H9 (cell line): Measurements from ENCODE around the gene PAX8. TPM values are rescaled to one million over a fixed set of nuclear protein-coding genes. Genes with fewer than 3 reads are reported as not detected.

Experiments used
- DNase-seq: peaks from one replicate; pipeline ENCODE4 v3.0.0-alpha.2; 2017
- H2AFZ ChIP-seq: one replicate; pipeline ENCODE4 v1.6.1; 2013; ENCODE audit warnings: mild to moderate bottlenecking, low read length, control low read depth, moderate library complexity
- H2AK5ac ChIP-seq: 2 replicates; pipeline ENCODE4 v1.6.1; 2013; ENCODE audit warnings: low read length, control low read depth, mixed read lengths; ENCODE audit not compliant: insufficient read length
- H2BK120ac ChIP-seq: one replicate; pipeline ENCODE4 v1.6.1; 2013; ENCODE audit warnings: low read depth, mild to moderate bottlenecking, low read length, control low read depth, inconsistent platforms; ENCODE audit not compliant: poor library complexity, severe bottlenecking
- H2BK12ac ChIP-seq: 2 replicates; pipeline ENCODE4 v1.6.1; 2013; ENCODE audit warnings: low read length, control low read depth, mixed read lengths, low read depth; ENCODE audit not compliant: insufficient read length
- H2BK15ac ChIP-seq: 2 replicates; pipeline ENCODE4 v1.6.1; 2013; ENCODE audit warnings: low read depth, low read length, control low read depth
- H2BK20ac ChIP-seq: one replicate; pipeline ENCODE4 v1.6.1; 2013; ENCODE audit warnings: low read depth, mild to moderate bottlenecking, low read length, control low read depth, inconsistent platforms; ENCODE audit not compliant: poor library complexity, severe bottlenecking
- H2BK5ac ChIP-seq: 2 replicates; pipeline ENCODE4 v1.6.1; 2013; ENCODE audit warnings: low read length, control low read depth, mixed read lengths; ENCODE audit not compliant: insufficient read length
- H3K14ac ChIP-seq: 2 replicates; pipeline ENCODE4 v1.6.1; 2013; ENCODE audit warnings: low read length, control low read depth; ENCODE audit not compliant: insufficient read depth
- H3K18ac ChIP-seq: 2 replicates; pipeline ENCODE4 v1.6.1; 2013; ENCODE audit warnings: low read depth, mild to moderate bottlenecking, mixed read lengths, low read length, control low read depth; ENCODE audit not compliant: insufficient read length
- H3K23ac ChIP-seq: 2 replicates; pipeline ENCODE4 v1.6.1; 2013; ENCODE audit warnings: low read length, control low read depth, mixed read lengths, low read depth; ENCODE audit not compliant: insufficient read length
- H3K23me2 ChIP-seq: 2 replicates; pipeline ENCODE4 v1.6.1; 2013; ENCODE audit warnings: low read depth, mild to moderate bottlenecking, mixed read lengths, low read length, control low read depth; ENCODE audit not compliant: insufficient read length, poor library complexity, severe bottlenecking
- H3K27ac ChIP-seq: 2 replicates; pipeline ENCODE4 v1.5.1; 2013; ENCODE audit warnings: low read length, control low read depth, mixed read lengths, low read depth; ENCODE audit not compliant: insufficient read length
- H3K27me3 ChIP-seq: 2 replicates; pipeline ENCODE4 v1.6.1; 2013; ENCODE audit warnings: low read length, control low read depth, inconsistent platforms; ENCODE audit not compliant: insufficient read depth
- H3K4ac ChIP-seq: 2 replicates; pipeline ENCODE4 v1.6.1; 2013; ENCODE audit warnings: low read depth, mild to moderate bottlenecking, control low read depth, inconsistent platforms, low read length, moderate library complexity
- H3K4me1 ChIP-seq: 2 replicates; pipeline ENCODE4 v1.6.1; 2013; ENCODE audit warnings: low read length, control low read depth, inconsistent platforms; ENCODE audit not compliant: insufficient read depth
- H3K4me2 ChIP-seq: 2 replicates; pipeline ENCODE4 v1.6.1; 2013; ENCODE audit warnings: low read length, control low read depth, mixed read lengths; ENCODE audit not compliant: insufficient read length, insufficient read depth
- H3K56ac ChIP-seq: 2 replicates; pipeline ENCODE4 v1.6.1; 2013; ENCODE audit warnings: low read depth, mild to moderate bottlenecking, mixed read lengths, low read length, control low read depth; ENCODE audit not compliant: insufficient read length
- H3K79me1 ChIP-seq: 2 replicates; pipeline ENCODE4 v1.6.1; 2013; ENCODE audit warnings: low read depth, mild to moderate bottlenecking, moderate library complexity, low read length, control low read depth, inconsistent platforms; ENCODE audit not compliant: insufficient read depth, poor library complexity, severe bottlenecking
- H3K79me2 ChIP-seq: 2 replicates; pipeline ENCODE4 v1.6.1; 2013; ENCODE audit warnings: low read length, control low read depth, inconsistent platforms; ENCODE audit not compliant: insufficient read depth
- H3K9ac ChIP-seq: 2 replicates; pipeline ENCODE4 v1.6.1; 2013; ENCODE audit warnings: low read length, control low read depth, mixed read lengths; ENCODE audit not compliant: insufficient read length; ENCODE audit errors: extremely low read depth
- H3K9me3 ChIP-seq: one replicate; pipeline ENCODE4 v1.6.1; 2013; ENCODE audit warnings: low read depth, low read length, inconsistent platforms; ENCODE audit not compliant: control insufficient read depth
- H3T11ph ChIP-seq: one replicate; pipeline ENCODE4 v1.6.1; 2013; ENCODE audit warnings: mild to moderate bottlenecking, low read length, control low read depth, inconsistent platforms
- H4K20me1 ChIP-seq: one replicate; pipeline ENCODE4 v1.6.1; 2013; ENCODE audit not compliant: control insufficient read depth, insufficient read length, insufficient read depth
- H4K5ac ChIP-seq: 2 replicates; pipeline ENCODE4 v1.6.1; 2013; ENCODE audit warnings: low read depth, mild to moderate bottlenecking, mixed read lengths, low read length, control low read depth; ENCODE audit not compliant: insufficient read length
- H4K8ac ChIP-seq: replicated peaks from 2 replicates; pipeline ENCODE4 v1.6.1; 2013; ENCODE audit warnings: low read length, control low read depth, mixed read lengths, low read depth; ENCODE audit not compliant: insufficient read length
- H4K91ac ChIP-seq: 2 replicates; pipeline ENCODE4 v1.6.1; 2013; ENCODE audit warnings: low read depth, mild to moderate bottlenecking, moderate library complexity, mixed read lengths, low read length, control low read depth; ENCODE audit not compliant: insufficient read length
- H3K27ac Mint-ChIP-seq, 3 experiments: 2 replicates in 2 of 3; 3 replicates in 1 of 3; pipeline ENCODE4 v1.8.0; 2020 to 2021; ENCODE audit warnings: mixed read lengths in 3 of 3, mild to moderate bottlenecking in 1 of 3, moderate library complexity in 1 of 3
- H3K27me3 Mint-ChIP-seq: 2 replicates; pipeline ENCODE4 v1.8.0; 2021; ENCODE audit warnings: low read depth, mild to moderate bottlenecking, moderate library complexity, mixed read lengths
- H3K36me3 Mint-ChIP-seq, 3 experiments: 2 replicates in 2 of 3; 3 replicates in 1 of 3; pipeline ENCODE4 v1.8.0; 2020 to 2021; ENCODE audit warnings: low read depth in 3 of 3, mixed read lengths in 3 of 3; ENCODE audit not compliant: insufficient read depth in 1 of 3
- H3K4me1 Mint-ChIP-seq, 2 experiments: 2 replicates each; pipeline ENCODE4 v1.8.0; 2020; ENCODE audit warnings: mixed read lengths in 2 of 2
- H3K4me3 Mint-ChIP-seq, 2 experiments: 2 replicates in 1 of 2; 3 replicates in 1 of 2; pipeline ENCODE4 v1.8.0; 2020 to 2021; ENCODE audit warnings: mild to moderate bottlenecking in 2 of 2, mixed read lengths in 2 of 2, moderate library complexity in 1 of 2
- H3K9me3 Mint-ChIP-seq, 2 experiments: 2 replicates in 1 of 2; 3 replicates in 1 of 2; pipeline ENCODE4 v1.8.0; 2020; ENCODE audit warnings: mild to moderate bottlenecking in 2 of 2, mixed read lengths in 2 of 2, moderate library complexity in 1 of 2
- CTCF ChIP-seq: fragments of 200-600 bp; sonication (generic); conservative IDR thresholded peaks from 3 replicates; pipeline ENCODE4 v1.8.0; 2021; ENCODE audit warnings: antibody characterized with exemption, mild to moderate bottlenecking
- WGBS: extraction: QIAGEN DNeasy Blood & Tissue Kit; methylation state at CpG from one replicate; pipeline ENCODE4 v1.1.7; 2013; ENCODE audit warnings: missing lambda C conversion rate, low lambda C conversion rate, mixed read lengths; ENCODE audit not compliant: insufficient read length; ENCODE audit errors: extremely low coverage; 5-methylcytosine and 5-hydroxymethylcytosine counted together
- total RNA-seq: library from RNA; stranded (reverse); gene quantifications from 2 replicates; pipeline ENCODE4 v1.2.1, GENCODE V29; 2021

Gene PAX8
- total RNA-seq, 1 experiment from 2014 or later = not detected

- no peaks in the 10 kb centered on the region for H3K23me2 ChIP-seq
- no peaks in the 10 kb centered on the region for H3K27me3 ChIP-seq
- H3K14ac ChIP-seq = no peak overlapping the region
- no peak overlapping the region for H2AK5ac ChIP-seq
- no peak overlapping the region for H2BK5ac ChIP-seq
- TF ChIP-seq CTCF = no peak
- no peak overlapping the region for H3K23ac ChIP-seq
- no peak overlapping the region for H4K8ac ChIP-seq
- no peak overlapping the region for H2AFZ ChIP-seq
- H2BK20ac ChIP-seq = no peak overlapping the region
- Mint-ChIP-seq H3K36me3 (no peaks in the 10 kb centered on the region), H3K27ac (no peak overlapping the region), H3K4me3 (no peak overlapping the region), H3K27me3 (peaks cover 9% of the 10 kb centered on the region), H3K9me3 (no peaks in the 10 kb centered on the region), H3K4me1 (peaks cover 5 to 6% of the 10 kb centered on the region in 2 experiments)
- no peaks in the 10 kb centered on the region for H3K79me2 ChIP-seq
- H3K9ac ChIP-seq = no peak overlapping the region
- no peak for DNase-seq
- H3K4me2 ChIP-seq = no peak overlapping the region
- no peak overlapping the region for H4K5ac ChIP-seq
- no peaks in the 10 kb centered on the region for H3K79me1 ChIP-seq
- no peak overlapping the region for H2BK120ac ChIP-seq
- no peak overlapping the region for H3T11ph ChIP-seq
- no peaks in the 10 kb centered on the region for H3K4me1 ChIP-seq
- H2BK15ac ChIP-seq = no peak overlapping the region
- no peak overlapping the region for H3K18ac ChIP-seq
- no peak overlapping the region for H2BK12ac ChIP-seq
- WGBS = no CpG with 5 or more reads among the region's 3 CpGs
- no peak overlapping the region for H4K91ac ChIP-seq
- no peaks in the 10 kb centered on the region for H3K9me3 ChIP-seq
- no peak overlapping the region for H3K56ac ChIP-seq
- H4K20me1 ChIP-seq = no peaks in the 10 kb centered on the region
- H3K4ac ChIP-seq = no peak overlapping the region
- no peak overlapping the region for H3K27ac ChIP-seq
Observed at GRCh38 chr2:113227698-113228097, 51.0 kb downstream of the PAX8 start.
